ENCODE measurements around the gene C2orf76.

The C2orf76 gene

DNA sequence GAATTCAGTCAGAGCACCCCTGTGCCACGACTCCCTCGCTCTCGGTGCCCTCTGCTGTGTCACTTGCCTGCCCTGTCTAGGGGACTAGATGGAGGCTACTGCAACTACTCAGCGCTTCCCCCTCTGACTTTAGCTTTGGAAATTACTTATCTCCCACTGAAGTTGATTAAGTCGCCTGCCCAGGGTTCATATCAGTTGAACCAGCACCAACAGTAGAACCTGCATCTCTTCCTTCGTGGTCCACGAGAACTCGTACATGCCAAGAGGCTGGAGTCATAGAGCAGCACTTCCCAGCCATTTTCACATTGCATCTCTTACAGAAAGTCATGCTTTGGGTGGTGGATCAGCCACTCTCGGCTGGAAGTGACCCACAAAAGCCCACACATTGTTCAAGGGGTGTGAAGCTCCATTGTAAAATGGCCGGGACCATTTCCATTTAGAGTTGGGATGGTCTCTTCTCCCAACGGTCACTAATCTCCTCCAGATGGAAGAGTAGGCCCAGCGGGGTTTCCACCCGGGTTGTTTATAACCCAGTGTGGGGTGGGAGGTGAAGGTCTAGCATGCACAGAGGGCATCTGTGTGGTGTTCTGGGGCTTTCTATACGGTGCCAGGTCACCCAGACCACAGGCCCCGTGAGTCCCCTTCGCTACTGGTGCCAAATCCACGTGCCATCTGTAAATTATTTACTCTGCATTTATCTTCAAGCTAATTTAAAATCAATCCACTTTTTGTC is 105.0 kb downstream of the C2orf76 start:
- DNase-seq: no peak

DNA sequence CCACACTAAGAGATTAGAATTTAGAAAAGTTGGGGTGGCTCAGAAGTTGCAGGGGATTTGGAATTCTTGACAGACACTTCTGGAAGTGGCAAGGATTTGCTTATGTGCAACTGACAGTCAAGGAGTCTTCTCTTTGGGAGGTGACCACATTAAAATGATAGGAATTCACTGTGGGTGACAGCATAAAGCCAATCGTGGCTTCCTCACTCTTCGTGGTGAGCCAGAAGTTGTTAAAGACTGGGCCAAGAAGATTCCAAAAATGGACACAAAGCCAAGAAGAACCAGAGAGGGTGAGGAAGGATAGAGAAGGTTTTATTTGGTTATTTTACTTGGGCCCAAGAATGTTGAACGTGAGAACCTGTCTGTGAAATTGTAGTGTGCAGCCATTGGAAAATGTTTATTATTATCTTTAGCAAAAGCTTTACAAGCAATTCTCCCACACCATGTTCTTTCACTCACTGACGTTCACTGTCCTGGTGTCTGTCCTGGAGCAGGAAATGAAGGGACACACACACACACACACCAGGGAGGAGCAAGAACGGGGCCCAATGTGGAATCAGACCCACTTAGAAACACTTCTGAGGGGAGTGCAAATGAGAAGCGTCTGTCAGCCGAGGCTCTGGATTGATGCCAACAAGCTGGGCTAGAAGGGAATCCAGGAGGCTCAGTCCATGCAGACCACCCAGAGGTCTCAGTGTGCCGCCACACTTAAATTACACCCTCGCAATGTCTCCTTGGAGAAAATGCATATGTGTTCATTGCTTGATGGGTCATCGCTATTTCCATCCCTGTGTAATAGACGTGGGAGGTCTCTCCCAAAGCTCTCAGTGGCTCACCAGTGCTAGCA is 105.8 kb downstream of the C2orf76 start:
- peak; percentile 57 for DNase-seq

DNA sequence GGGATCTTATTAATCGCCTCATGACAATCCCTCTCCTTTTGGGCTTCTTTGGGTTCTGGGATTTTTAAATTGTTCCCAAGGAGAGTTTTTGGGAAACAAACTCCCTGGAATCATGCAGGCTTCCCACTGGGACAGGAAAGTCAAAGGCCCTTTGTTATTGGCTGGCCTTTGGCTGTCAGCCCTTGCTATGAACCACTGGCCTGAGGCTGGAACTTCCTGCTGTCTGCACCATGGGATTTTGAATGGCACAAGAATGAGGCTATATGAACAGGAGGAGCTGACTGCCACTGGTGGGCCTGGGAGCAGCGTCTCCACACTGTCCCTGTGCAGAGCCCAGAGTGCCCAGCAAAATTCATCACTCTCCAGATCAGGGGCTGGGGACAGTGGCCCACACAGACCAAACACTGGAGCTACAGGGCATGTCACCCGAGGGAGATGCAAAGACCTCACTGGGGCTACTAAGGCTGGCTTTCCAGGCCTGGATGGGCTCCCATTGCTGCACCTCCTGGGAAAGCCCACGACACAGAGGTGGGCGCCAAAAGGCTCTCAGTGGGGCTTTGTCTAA is 107.3 kb downstream of the C2orf76 start:
- DNase-seq: no peak

DNA sequence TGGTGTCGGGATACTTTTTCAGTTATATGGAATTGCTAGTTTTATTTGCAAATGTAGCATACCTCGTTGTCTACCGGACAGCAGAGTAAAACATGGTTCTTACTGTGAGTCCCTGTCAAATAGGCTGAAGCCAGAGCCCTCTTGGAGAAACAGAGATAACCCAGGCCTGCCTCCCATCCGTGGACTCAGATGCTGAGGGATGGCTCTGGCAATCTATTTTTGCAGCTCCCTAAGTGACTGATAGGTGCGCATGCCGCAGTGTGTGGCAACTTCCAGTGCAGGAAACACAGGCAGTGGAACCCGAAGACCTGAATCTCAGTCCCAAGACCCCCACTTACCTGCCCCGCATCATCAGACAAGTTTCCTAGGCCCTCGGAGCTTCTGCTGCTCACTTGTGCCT is 109.4 kb downstream of the C2orf76 start:
- DNase-seq: no peak

DNA sequence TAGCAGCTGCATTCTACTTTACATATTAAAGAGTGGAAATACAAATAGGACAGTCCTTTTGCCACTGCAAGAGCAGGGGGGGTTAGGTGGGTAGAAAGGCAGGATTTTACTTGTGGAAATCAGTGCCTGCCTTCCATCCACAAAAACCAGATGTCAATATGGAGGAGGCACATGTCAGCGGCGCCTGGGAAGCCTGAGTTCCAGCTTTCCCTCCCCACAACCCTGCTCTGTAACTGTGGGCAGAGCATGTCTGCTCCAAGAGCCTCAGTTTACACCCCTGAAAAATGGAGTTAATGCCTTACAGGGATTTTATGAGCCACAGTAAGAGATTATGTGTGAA is 110.1 kb downstream of the C2orf76 start:
- no peak for DNase-seq

DNA sequence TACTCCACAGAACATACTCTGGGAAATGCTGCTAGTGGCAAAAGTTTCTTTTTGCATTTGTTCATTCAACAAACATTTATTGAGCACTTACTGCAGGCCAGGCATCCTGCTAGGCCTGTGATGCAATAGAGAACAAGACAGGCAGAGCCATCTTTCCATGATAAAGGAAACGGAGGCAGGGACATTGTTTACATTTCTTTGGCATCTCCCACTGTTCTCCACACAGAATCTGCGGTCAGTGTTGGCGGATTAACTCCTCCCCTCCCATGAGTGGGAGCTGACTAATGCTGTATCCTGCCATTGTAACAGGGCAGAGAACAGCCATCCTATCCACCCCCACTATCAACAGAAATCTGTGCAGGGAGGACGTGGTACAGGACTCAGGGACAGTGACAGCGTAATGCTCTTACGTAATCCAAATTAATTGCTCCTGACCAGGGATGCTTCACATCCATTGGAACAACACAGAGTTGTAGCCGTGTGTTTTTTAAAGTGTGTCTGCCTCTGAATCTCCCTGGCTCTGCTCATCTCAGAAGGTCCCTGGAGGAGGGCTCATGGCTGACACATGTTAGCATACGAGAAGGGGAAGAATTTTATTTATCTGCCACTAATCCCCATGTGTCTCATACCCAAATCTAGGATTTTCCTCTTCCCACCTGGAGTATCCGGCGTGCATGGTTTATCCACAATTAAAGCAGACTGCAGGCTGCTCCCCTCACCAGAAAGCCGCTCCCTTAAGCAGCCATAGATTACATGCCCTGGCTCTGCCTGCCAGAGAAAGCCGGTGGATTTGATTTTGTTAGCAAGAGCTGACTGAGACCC is 110.7 kb downstream of the C2orf76 start:
- peak; percentile 98 for DNase-seq

DNA sequence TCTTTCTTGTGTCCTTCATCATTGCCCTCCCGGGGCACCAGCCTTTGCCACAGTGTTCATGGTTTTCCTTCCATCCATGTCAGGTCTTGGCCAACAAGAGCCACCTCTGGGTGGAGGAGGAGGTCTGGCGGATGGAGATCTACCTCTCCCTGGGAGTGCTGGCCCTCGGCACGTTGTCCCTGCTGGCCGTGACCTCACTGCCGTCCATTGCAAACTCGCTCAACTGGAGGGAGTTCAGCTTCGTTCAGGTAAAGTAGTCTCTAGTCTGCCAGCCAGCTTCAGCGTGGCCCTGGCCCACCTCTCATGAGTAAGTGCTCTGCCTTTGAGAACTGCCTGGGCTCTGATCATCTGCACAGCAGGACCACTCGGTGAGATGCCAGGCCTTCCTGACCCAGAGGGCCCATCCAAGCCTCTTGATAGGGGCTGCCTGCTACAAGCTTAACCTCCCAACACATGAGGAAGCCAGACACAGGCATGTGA is 112.0 kb downstream of the C2orf76 start:
- no peak for DNase-seq

DNA sequence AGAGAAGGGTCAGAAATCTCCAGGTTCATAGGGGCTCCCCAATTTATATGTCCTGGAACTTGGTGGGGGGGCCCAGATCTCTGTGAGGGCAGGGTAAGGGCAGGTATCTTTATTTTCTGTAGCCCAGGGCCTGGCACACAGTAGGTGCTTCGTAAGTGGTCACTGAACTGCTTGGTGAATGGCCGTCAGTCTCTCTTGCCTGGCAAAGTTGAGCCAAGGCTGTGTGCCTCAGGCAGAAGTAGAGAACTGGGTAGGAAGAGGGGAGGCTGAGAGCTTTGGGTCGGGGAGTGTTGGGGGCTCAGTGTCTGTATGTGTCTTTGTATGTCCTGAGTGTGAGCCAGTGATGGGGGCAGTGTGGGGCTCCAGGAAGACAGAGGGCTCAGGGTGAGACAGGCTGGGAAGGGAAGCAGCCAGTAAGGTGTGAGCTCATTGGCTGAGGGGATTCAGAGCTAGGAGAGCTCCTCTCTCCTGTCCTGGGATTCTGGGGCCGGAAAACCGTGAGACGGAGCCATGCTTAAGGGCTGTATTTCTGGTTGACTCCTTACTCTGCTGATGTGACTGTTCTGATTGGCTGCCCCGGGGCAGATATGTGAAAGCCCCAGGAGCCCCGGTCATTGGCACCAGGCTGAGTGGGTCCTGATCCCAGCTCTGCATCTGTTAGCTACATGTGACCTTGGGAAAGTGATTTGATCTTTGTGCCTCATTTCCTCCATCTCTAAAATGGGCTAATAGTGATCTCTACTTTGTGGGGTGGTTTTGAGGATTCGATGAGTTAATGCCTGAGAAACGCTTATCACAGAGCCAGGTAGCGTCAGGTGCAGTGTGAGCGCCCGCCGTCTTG is 112.7 kb downstream of the C2orf76 start:
- DNase-seq: no peak

DNA sequence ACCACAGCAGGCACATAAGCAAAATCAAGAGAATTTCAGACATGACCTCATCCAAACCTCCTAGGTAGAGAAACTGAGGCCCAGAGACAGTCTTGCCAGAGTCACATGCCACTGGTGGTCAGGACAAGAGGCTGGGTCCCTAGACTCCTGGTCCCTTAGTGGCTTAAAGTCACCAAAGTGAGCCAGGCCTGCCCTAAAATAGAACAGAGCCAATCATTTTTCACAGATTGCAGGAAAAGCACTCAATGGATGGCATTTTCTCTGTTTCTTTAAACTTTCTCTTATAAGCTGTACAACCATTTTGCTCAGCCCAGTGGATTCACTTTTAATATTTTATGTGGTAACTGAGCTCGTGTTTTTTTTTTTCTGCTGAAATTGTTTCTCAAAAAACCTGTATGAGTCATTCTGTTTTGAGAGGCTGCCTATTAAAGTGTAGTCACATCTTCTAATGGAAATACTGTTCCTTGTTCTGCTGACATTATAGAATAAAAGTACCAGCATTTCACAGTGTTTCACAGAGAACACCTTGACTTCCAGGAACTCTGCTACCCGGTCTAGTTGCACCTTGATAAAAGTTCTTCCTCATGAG is 113.4 kb downstream of the C2orf76 start:
- DNase-seq: peak; percentile 50
